ENCODE data around the gene HIPK3. TPM values are rescaled to one million over a fixed set of nuclear protein-coding genes. Genes with fewer than 3 reads are reported as not detected.
"Not testable (repeated sequence)": the region's sequence is repeated elsewhere in the genome, so short reads cannot be mapped to it uniquely, and the experiment has no call there.

HIPK3 gene
- total RNA-seq, 4 donors from 2014 or later, result 267 to 391 (median 316) TPM

- no peak overlapping the region for H3K27ac ChIP-seq
- H3K4me1 ChIP-seq, result no peaks in the 10 kb centered on the region
- TF ChIP-seq CTCF (IDR thresholded peaks at IDR 0.05) (peak; percentile 56 to 72 (median 57)), POLR2A (IDR thresholded peaks at IDR 0.05) (no peak)
- H3K36me3 ChIP-seq, result no peaks in the 10 kb centered on the region
- no peaks in the 10 kb centered on the region for H3K9me3 ChIP-seq
- intact Hi-C loops (cut with DNase I; ENCODE audit: low total_unique reads), result no loop called here
- DNase-seq, result no peak
- H3K4me3 ChIP-seq, result no peak overlapping the region
- H3K27me3 ChIP-seq, result no peaks in the 10 kb centered on the region
Observed at GRCh38 chr11:33362051-33362910, 105.1 kb downstream of the HIPK3 start.

GRCh38 chr11:33366918-33367317, 109.7 kb downstream of the HIPK3 start:
- H3K4me3 ChIP-seq, result no peak overlapping the region
- DNase-seq, result no peak
- intact Hi-C loops (cut with DNase I; ENCODE audit: low total_unique reads), result no loop called here

GRCh38 chr11:33368475-33368874, 111.3 kb downstream of the HIPK3 start:
- H3K36me3 ChIP-seq; DNase-seq; H3K27ac ChIP-seq; H3K4me1 ChIP-seq; H3K9me3 ChIP-seq; H3K27me3 ChIP-seq; intact Hi-C loops (cut with DNase I; ENCODE audit: low total_unique reads); H3K4me3 ChIP-seq: not testable (repeated sequence)

More at GRCh38 chr11:33366918-33367317, 109.7 kb downstream of the HIPK3 start:
- H3K27me3 ChIP-seq, result no peaks in the 10 kb centered on the region
- TF ChIP-seq CTCF (IDR thresholded peaks at IDR 0.05) (no peak), POLR2A (IDR thresholded peaks at IDR 0.05) (no peak)
- H3K36me3 ChIP-seq, result no peaks in the 10 kb centered on the region
- H3K27ac ChIP-seq, result no peak overlapping the region
- H3K4me1 ChIP-seq, result no peaks in the 10 kb centered on the region
- H3K9me3 ChIP-seq, result no peaks in the 10 kb centered on the region

- Histone ChIP-seq H3K36me3 (no peaks in the 10 kb centered on the region), H3K4me1 (no peaks in the 10 kb centered on the region), H3K27me3 (peaks cover 0 to under 1% of the 10 kb centered on the region in 2 donors), H3K27ac (no peak overlapping the region), H3K9me3 (no peaks in the 10 kb centered on the region), H3K4me3 (no peak overlapping the region)
- DNase-seq, result no peak
- intact Hi-C loops (cut with DNase I; ENCODE audit: low total_unique reads), result no loop called here
- TF ChIP-seq CTCF (IDR thresholded peaks at IDR 0.05) (no peak), POLR2A (IDR thresholded peaks at IDR 0.05) (no peak)
Observed at GRCh38 chr11:33368931-33369330, 111.8 kb downstream of the HIPK3 start.

- intact Hi-C loops (cut with DNase I; ENCODE audit: low total_unique reads), result no loop called here
- no peak for DNase-seq
- Histone ChIP-seq H3K36me3 (no peaks in the 10 kb centered on the region), H3K27ac (no peak overlapping the region), H3K4me1 (peaks cover 0 to 8% of the 10 kb centered on the region in 2 donors), H3K27me3 (peaks cover 0 to 6% of the 10 kb centered on the region in 2 donors), H3K4me3 (no peak overlapping the region), H3K9me3 (no peaks in the 10 kb centered on the region)
- TF ChIP-seq POLR2A (IDR thresholded peaks at IDR 0.05), result no peak
- TF ChIP-seq CTCF (IDR thresholded peaks at IDR 0.05), result no peak
Observed at GRCh38 chr11:33373636-33374035, 116.5 kb downstream of the HIPK3 start.

Data from uterus (tissue), 4 donors.